Measurements from ENCODE around the gene ZNF330. TPM values are rescaled to one million over a fixed set of nuclear protein-coding genes. Genes with fewer than 3 reads are reported as not detected.
"Not testable (repeated sequence)": the region's sequence is repeated elsewhere in the genome, so short reads cannot be mapped to it uniquely, and the experiment has no call there.

ZNF330 gene
- total RNA-seq, 2 donors from 2014 or later: 31.8 to 39.7 TPM

- no peak for DNase-seq
- H3K4me1 ChIP-seq (ENCODE audit: control insufficient read depth, insufficient read depth, low read length): no peaks in the 10 kb centered on the region
- no peaks in the 10 kb centered on the region for H3K9me3 ChIP-seq (ENCODE audit: control insufficient read depth, low read length)
- H3K4me3 Mint-ChIP-seq: peak overlapping the region; percentile 91
- H3K4me3 ChIP-seq (ENCODE audit: low read length): peak overlapping the region; percentile 92
- H3K27ac Mint-ChIP-seq: peak overlapping the region; percentile 57
- H3K36me3 Mint-ChIP-seq (ENCODE audit: low read depth): peaks cover 12% of the 10 kb centered on the region
- peaks cover 21% of the 10 kb centered on the region for H3K36me3 ChIP-seq (ENCODE audit: control insufficient read depth, insufficient read depth, low read length)
- no peaks in the 10 kb centered on the region for H3K27me3 ChIP-seq (ENCODE audit: control insufficient read depth, insufficient read depth, low read length, poor library complexity, severe bottlenecking)
- H3K4me1 Mint-ChIP-seq: peaks cover 15% of the 10 kb centered on the region
- no peaks in the 10 kb centered on the region for H3K9me3 Mint-ChIP-seq
- WGBS, 2 experiments (ENCODE audit: insufficient coverage in 1 of 2, insufficient read length in 1 of 2): 89 to 100% methylated on average over 6 to 7 of the region's 7 CpGs
- no peak for TF ChIP-seq CTCF (conservative IDR thresholded peaks at IDR 0.05)
- peaks cover 3% of the 10 kb centered on the region for H3K27me3 Mint-ChIP-seq (ENCODE audit: insufficient read depth)
- H3K27ac ChIP-seq (ENCODE audit: low read depth, low read length): no peak overlapping the region
- no peak overlapping the region for H3K9ac ChIP-seq (ENCODE audit: extremely low read depth, low read length, poor library complexity, severe bottlenecking)
Observed at GRCh38 chr4:141220271-141220670, 424 bp upstream of the ZNF330 start.

- Mint-ChIP-seq H3K27ac (no peak overlapping the region), H3K36me3 (ENCODE audit: low read depth) (peaks cover 31% of the 10 kb centered on the region), H3K9me3 (no peaks in the 10 kb centered on the region), H3K4me3 (no peak overlapping the region), H3K4me1 (peaks cover 15% of the 10 kb centered on the region), H3K27me3 (ENCODE audit: insufficient read depth) (no peaks in the 10 kb centered on the region)
- no peak overlapping the region for H3K9ac ChIP-seq (ENCODE audit: extremely low read depth, low read length, poor library complexity, severe bottlenecking)
- TF ChIP-seq CTCF (conservative IDR thresholded peaks at IDR 0.05): no peak
- no peak overlapping the region for H3K27ac ChIP-seq (ENCODE audit: low read depth, low read length)
- peaks cover 40% of the 10 kb centered on the region for H3K36me3 ChIP-seq (ENCODE audit: control insufficient read depth, insufficient read depth, low read length)
- H3K4me1 ChIP-seq (ENCODE audit: control insufficient read depth, insufficient read depth, low read length): no peaks in the 10 kb centered on the region
- DNase-seq: no peak
- no peaks in the 10 kb centered on the region for H3K27me3 ChIP-seq (ENCODE audit: control insufficient read depth, insufficient read depth, low read length, poor library complexity, severe bottlenecking)
- no peaks in the 10 kb centered on the region for H3K9me3 ChIP-seq (ENCODE audit: control insufficient read depth, low read length)
- WGBS, 2 experiments (ENCODE audit: insufficient coverage in 1 of 2, insufficient read length in 1 of 2): 97 to 100% methylated on average over 1 of the region's 1 CpG
- no peak overlapping the region for H3K4me3 ChIP-seq (ENCODE audit: low read length)
Observed at GRCh38 chr4:141223418-141223817, 2.7 kb downstream of the ZNF330 start.

- H3K36me3 ChIP-seq (ENCODE audit: control insufficient read depth, insufficient read depth, low read length): peaks cover 66% of the 10 kb centered on the region
- H3K4me3 ChIP-seq (ENCODE audit: low read length); H3K4me3 Mint-ChIP-seq; H3K9ac ChIP-seq (ENCODE audit: extremely low read depth, low read length, poor library complexity, severe bottlenecking); H3K27ac ChIP-seq (ENCODE audit: low read depth, low read length); H3K4me1 ChIP-seq (ENCODE audit: control insufficient read depth, insufficient read depth, low read length); H3K9me3 Mint-ChIP-seq; H3K27ac Mint-ChIP-seq; H3K4me1 Mint-ChIP-seq; H3K9me3 ChIP-seq (ENCODE audit: control insufficient read depth, low read length); H3K27me3 ChIP-seq (ENCODE audit: control insufficient read depth, insufficient read depth, low read length, poor library complexity, severe bottlenecking); H3K27me3 Mint-ChIP-seq (ENCODE audit: insufficient read depth); DNase-seq: not testable (repeated sequence)
- H3K36me3 Mint-ChIP-seq (ENCODE audit: low read depth): peaks cover 42% of the 10 kb centered on the region
- WGBS, 2 experiments (ENCODE audit: insufficient coverage in 1 of 2, insufficient read length in 1 of 2): 100% methylated on average over 4 of the region's 5 CpGs; no CpG with 5 or more reads in 1 of the 2 experiments
Observed at GRCh38 chr4:141227280-141227679, 6.6 kb downstream of the ZNF330 start.
